HEK293 (cell line): Measurements from ENCODE around the gene GSTP1.

ENCODE experiments used
- CTCF ChIA-PET: fragments of 350-600 bp; formaldehyde crosslinking; extraction: SDS; loops from one replicate; lab custom pipeline; 2021; ENCODE audit warnings: antibody characterized with exemption; lab: Yijun Ruan, JAX
- POLR2A ChIA-PET: fragments of 300-600 bp; formaldehyde crosslinking; extraction: SDS; loops from one replicate; lab custom pipeline; 2020; ENCODE audit warnings: antibody characterized with exemption, inconsistent platforms; lab: Yijun Ruan, JAX
- H3K27ac ChIP-seq: fragments of 200-500 bp; sonication (Bioruptor generic); 2 replicates; pipeline ENCODE4 v1.5.1; 2014; ENCODE audit warnings: low read depth, low read length, control low read depth, inconsistent platforms; ENCODE audit errors: extremely low read depth
- H3K36me3 ChIP-seq, 2 experiments: fragments of 200-500 bp in 1 of 2; sonication (Bioruptor generic) in 1 of 2; 1 replicate in 1 of 2; 2 replicates in 1 of 2; pipeline ENCODE4 v1.5.1; 2014 to 2017; ENCODE audit warnings: inconsistent platforms in 2 of 2, low read length in 2 of 2; ENCODE audit not compliant: control insufficient read depth in 2 of 2, insufficient read depth in 1 of 2
- H3K4me1 ChIP-seq: fragments of 200-500 bp; sonication (Bioruptor generic); 2 replicates; pipeline ENCODE4 v1.5.1; 2014; ENCODE audit warnings: mild to moderate bottlenecking, low read length, inconsistent platforms; ENCODE audit not compliant: control insufficient read depth, insufficient read depth
- H3K4me3 ChIP-seq: 2 replicates; pipeline ENCODE4 v1.5.1; 2011; ENCODE audit warnings: low read depth, mild to moderate bottlenecking, control low read depth, low read length, moderate library complexity
- H3K9me3 ChIP-seq: fragments of 200-500 bp; sonication (Bioruptor generic); 2 replicates; pipeline ENCODE4 v1.5.1; 2014; ENCODE audit warnings: low read depth, low read length, inconsistent platforms; ENCODE audit not compliant: control insufficient read depth, insufficient read depth
- CTCF ChIP-seq: fragments of 450-650 bp; formaldehyde crosslinking; IDR thresholded peaks from 2 replicates; pipeline ENCODE4 v1.5.1; 2016; ENCODE audit warnings: missing biosample characterization, missing genetic modification characterization
- GLIS1 ChIP-seq: fragments of 450-650 bp; formaldehyde crosslinking; IDR thresholded peaks from 2 replicates; pipeline ENCODE4 v1.5.1; 2016; ENCODE audit warnings: missing biosample characterization, missing genetic modification characterization
- PRDM6 ChIP-seq: fragments of 450-650 bp; formaldehyde crosslinking; IDR thresholded peaks from 2 replicates; pipeline ENCODE4 v1.5.1; 2017; ENCODE audit warnings: missing biosample characterization, missing genetic modification characterization
- TSHZ1 ChIP-seq: fragments of 450-650 bp; formaldehyde crosslinking; IDR thresholded peaks from 2 replicates; pipeline ENCODE4 v1.5.1; 2016; ENCODE audit warnings: missing biosample characterization, missing genetic modification characterization, borderline replicate concordance
- ZBTB10 ChIP-seq: fragments of 450-650 bp; formaldehyde crosslinking; IDR thresholded peaks from 2 replicates; pipeline ENCODE4 v1.5.1; 2016; ENCODE audit warnings: missing biosample characterization, missing genetic modification characterization
- ZNF133 ChIP-seq: fragments of 450-650 bp; formaldehyde crosslinking; IDR thresholded peaks from 2 replicates; pipeline ENCODE4 v1.5.1; 2016; ENCODE audit warnings: missing biosample characterization, missing genetic modification characterization
- ZNF184 ChIP-seq: fragments of 450-650 bp; IDR thresholded peaks from 2 replicates; pipeline ENCODE4 v1.5.1; 2018; ENCODE audit warnings: missing biosample characterization, mild to moderate bottlenecking, missing genetic modification characterization
- ZNF223 ChIP-seq: fragments of 450-650 bp; formaldehyde crosslinking; IDR thresholded peaks from 2 replicates; pipeline ENCODE4 v1.5.1; 2016; ENCODE audit warnings: missing biosample characterization, missing genetic modification characterization
- ZNF248 ChIP-seq: fragments of 450-650 bp; formaldehyde crosslinking; IDR thresholded peaks from 2 replicates; pipeline ENCODE4 v1.5.1; 2017; ENCODE audit warnings: missing biosample characterization, missing genetic modification characterization
- ZNF292 ChIP-seq: fragments of 450-650 bp; formaldehyde crosslinking; IDR thresholded peaks from 2 replicates; pipeline ENCODE4 v1.5.1; 2016; ENCODE audit warnings: low read depth, missing biosample characterization, missing genetic modification characterization, borderline replicate concordance
- ZNF350 ChIP-seq: fragments of 450-650 bp; formaldehyde crosslinking; IDR thresholded peaks from 2 replicates; pipeline ENCODE4 v1.5.0; 2017; ENCODE audit warnings: missing biosample characterization, mild to moderate bottlenecking, missing genetic modification characterization
- ZNF362 ChIP-seq: fragments of 450-650 bp; formaldehyde crosslinking; IDR thresholded peaks from 2 replicates; pipeline ENCODE4 v1.5.1; 2016; ENCODE audit warnings: missing biosample characterization, missing genetic modification characterization
- ZNF513 ChIP-seq: fragments of 450-650 bp; IDR thresholded peaks from 2 replicates; pipeline ENCODE4 v1.5.1; 2018; ENCODE audit warnings: missing biosample characterization, missing genetic modification characterization
- ZNF530 ChIP-seq: fragments of 450-650 bp; formaldehyde crosslinking; IDR thresholded peaks from 2 replicates; pipeline ENCODE4 v1.5.1; 2016; ENCODE audit warnings: low read depth, missing biosample characterization, missing genetic modification characterization
- ZNF596 ChIP-seq: fragments of 450-650 bp; IDR thresholded peaks from 2 replicates; pipeline ENCODE4 v1.5.0; 2018; ENCODE audit warnings: missing biosample characterization, mild to moderate bottlenecking, missing genetic modification characterization, moderate library complexity
- ZNF654 ChIP-seq: fragments of 450-650 bp; formaldehyde crosslinking; IDR thresholded peaks from 2 replicates; pipeline ENCODE4 v1.5.1; 2016; ENCODE audit warnings: low read depth, missing biosample characterization, missing genetic modification characterization
- ZNF664 ChIP-seq: fragments of 450-650 bp; formaldehyde crosslinking; IDR thresholded peaks from 2 replicates; pipeline ENCODE4 v1.5.1; 2016; ENCODE audit warnings: missing biosample characterization, missing genetic modification characterization
- ZNF768 ChIP-seq: fragments of 450-650 bp; formaldehyde crosslinking; IDR thresholded peaks from 2 replicates; pipeline ENCODE4 v1.5.1; 2018; ENCODE audit warnings: missing biosample characterization, mild to moderate bottlenecking, missing genetic modification characterization
- ZNF830 ChIP-seq: fragments of 450-650 bp; IDR thresholded peaks from 2 replicates; pipeline ENCODE4 v1.5.0; 2018; ENCODE audit warnings: missing biosample characterization, missing genetic modification characterization, low read depth, mild to moderate bottlenecking, moderate library complexity
- ZSCAN23 ChIP-seq: fragments of 450-650 bp; formaldehyde crosslinking; IDR thresholded peaks from 2 replicates; pipeline ENCODE4 v1.5.1; 2016; ENCODE audit warnings: missing biosample characterization, missing genetic modification characterization

Gene GSTP1

GRCh38 chr11:67561971-67562619 lies 21.5 kb upstream of the GSTP1 start:
- no peak for TF ChIP-seq ZNF350
- no peak for TF ChIP-seq CTCF
- TF ChIP-seq ZNF248 (tag by site-specific recombination), result no peak
- no peak for TF ChIP-seq ZNF223 (tag by site-specific recombination)
- TF ChIP-seq ZNF292 (tag by site-specific recombination), result no peak
- TF ChIP-seq PRDM6 (tag by site-specific recombination), result no peak
- TF ChIP-seq ZNF830, result no peak
- TF ChIP-seq ZNF530 (tag by site-specific recombination), result no peak
- no peak for TF ChIP-seq ZNF513 (tag by site-specific recombination)
- no peak for TF ChIP-seq ZNF596
- no peak for TF ChIP-seq ZNF133
- POLR2A ChIA-PET, result no interaction called here
- H3K9me3 ChIP-seq, result no peaks in the 10 kb centered on the region
- no peaks in the 10 kb centered on the region for H3K4me1 ChIP-seq
- H3K36me3 ChIP-seq, result no peaks in the 10 kb centered on the region
- no peak overlapping the region for H3K27ac ChIP-seq
- no peak overlapping the region for H3K4me3 ChIP-seq
- CTCF ChIA-PET, result interaction anchor here (0.7 to 1.9 kb wide), 2 partner anchors 10 to 16 kb away, joined by 3 to 6 read pairs; no protein-coding TSS in a partner anchor

GRCh38 chr11:67562963-67563704 lies 20.5 kb upstream of the GSTP1 start:
- H3K36me3 ChIP-seq, result no peaks in the 10 kb centered on the region
- H3K4me1 ChIP-seq, result no peaks in the 10 kb centered on the region
- no peak overlapping the region for H3K4me3 ChIP-seq
- POLR2A ChIA-PET, result no interaction called here
- TF ChIP-seq ZBTB10 (tag by site-specific recombination) (no peak), ZNF654 (tag by site-specific recombination) (no peak), ZSCAN23 (tag by site-specific recombination) (no peak), ZNF664 (no peak), ZNF362 (tag by site-specific recombination) (no peak), GLIS1 (tag by site-specific recombination) (no peak), ZNF768 (no peak), TSHZ1 (tag by site-specific recombination) (no peak), ZNF184 (tag by site-specific recombination) (no peak)
- CTCF ChIA-PET, result interaction anchor here (0.7 to 1.0 kb wide), 2 partner anchors 9 to 21 kb away, joined by 3 read pairs; partner anchors contain the start of gene GSTP1
- no peaks in the 10 kb centered on the region for H3K9me3 ChIP-seq
- H3K27ac ChIP-seq, result no peak overlapping the region
